ENCODE data around the gene CNBD2.
"Not testable (repeated sequence)": the region's sequence is repeated elsewhere in the genome, so short reads cannot be mapped to it uniquely, and the experiment has no call there.

The CNBD2 gene

DNA sequence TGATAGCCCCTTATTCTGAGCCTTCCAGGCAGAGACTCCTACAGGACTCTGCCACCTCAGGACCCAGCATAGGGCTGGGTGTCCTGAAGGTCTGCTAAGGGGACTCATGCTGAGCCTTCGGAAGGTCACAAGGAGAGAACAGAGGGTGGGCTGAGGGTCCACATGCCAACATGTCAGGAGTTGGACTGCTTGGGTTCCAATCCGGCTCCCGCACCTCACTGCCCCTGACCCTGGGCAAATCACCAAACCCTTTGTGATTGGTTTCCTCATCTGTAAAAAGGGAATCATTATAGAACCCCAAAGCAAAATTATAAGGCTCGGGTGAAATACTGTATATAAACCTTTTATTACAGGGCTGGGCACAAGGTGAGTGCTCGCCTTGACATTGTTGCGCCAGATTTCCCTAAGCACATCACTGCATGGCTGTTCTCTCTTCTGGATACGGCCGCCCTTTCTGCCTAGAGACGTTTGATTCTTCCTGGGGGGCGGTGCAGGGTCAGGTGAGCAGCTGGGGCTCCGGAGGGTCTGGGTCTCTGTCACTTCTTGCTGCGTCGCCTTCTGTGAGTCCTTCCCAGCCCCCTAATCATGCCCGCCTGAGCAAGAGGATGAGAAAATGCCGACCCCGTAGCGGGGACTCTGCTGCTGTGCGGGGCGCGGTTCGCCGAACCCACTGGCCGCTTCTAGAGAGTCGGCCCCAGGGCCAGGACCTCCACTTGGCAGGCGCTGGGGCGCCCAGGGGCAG is 95.7 kb downstream of the CNBD2 start:
- no peak for DNase-seq (ENCODE audit: low spot score)

GRCh38 chr20:36064658-36065426 is 96.5 kb downstream of the CNBD2 start:
- peak; percentile 90 for DNase-seq (ENCODE audit: low spot score)

GRCh38 chr20:36065427-36065998 is 97.1 kb downstream of the CNBD2 start:
- no peak for DNase-seq (ENCODE audit: low spot score)

GRCh38 chr20:36066777-36067176 is 98.4 kb downstream of the CNBD2 start:
- DNase-seq (ENCODE audit: low spot score) = no peak

GRCh38 chr20:36068526-36068925 is 100.1 kb downstream of the CNBD2 start:
- DNase-seq (ENCODE audit: low spot score) = not testable (repeated sequence)

DNA sequence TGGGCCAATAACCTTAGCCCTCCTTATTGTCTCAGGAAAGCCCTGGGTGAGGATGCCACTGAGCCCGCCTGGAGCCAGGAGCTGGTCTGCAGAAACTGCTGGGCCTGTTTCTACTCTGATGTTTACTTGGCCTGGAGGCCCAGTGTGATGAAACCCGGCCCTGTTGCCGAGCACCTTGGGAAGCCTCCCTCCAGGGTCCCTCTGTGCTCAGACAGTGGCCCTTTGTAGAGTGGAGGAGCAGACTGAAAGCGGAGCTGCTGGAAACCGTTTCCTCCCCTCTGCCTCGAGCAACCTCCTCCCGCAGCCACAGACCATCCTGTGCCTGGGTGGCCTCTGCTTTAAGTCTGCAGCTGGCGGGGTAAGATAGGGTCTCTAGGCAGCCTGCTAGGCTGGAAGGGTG is 102.1 kb downstream of the CNBD2 start:
- no peak for DNase-seq (ENCODE audit: low spot score)

DNA sequence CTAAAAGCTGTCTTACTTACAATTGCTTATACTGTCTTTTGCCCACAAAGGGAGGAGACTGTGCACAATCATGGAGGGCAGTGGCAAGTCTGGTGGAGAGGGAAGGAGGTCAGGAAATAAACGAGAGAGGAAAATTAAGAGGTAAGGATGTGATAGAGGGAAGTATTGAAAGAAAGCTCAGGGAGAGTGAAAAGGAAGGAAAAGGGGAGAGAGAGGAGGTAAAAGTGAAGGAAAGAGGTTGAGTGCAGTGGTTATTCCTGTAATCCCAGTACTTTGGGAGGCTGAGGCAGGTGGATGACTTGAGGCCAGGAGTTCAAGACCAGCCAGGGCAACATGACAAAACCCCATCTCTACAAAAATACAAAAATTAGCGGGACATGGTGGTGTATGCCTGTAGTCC is 103.5 kb downstream of the CNBD2 start:
- DNase-seq (ENCODE audit: low spot score) = no peak

DNA sequence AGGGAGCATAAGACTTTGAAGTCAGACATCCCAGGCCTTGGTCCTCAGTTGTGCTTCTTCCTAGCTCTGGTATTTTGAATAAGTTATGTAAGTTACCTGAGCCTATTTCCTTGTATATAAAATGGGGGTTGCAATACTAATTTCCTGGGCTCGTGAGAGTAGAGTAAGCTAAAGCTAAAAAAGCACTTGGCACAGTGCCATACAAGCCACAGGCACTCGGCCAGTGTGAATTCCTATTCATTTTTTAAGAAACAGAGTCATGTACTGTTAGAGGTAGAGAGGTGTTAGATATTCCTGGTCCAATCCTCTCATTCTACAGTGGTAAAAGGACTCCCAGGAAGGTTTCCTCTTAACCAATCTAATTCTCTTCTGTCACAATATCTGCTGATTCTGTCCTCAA is 106.6 kb downstream of the CNBD2 start:
- DNase-seq (ENCODE audit: low spot score) = no peak

DNA sequence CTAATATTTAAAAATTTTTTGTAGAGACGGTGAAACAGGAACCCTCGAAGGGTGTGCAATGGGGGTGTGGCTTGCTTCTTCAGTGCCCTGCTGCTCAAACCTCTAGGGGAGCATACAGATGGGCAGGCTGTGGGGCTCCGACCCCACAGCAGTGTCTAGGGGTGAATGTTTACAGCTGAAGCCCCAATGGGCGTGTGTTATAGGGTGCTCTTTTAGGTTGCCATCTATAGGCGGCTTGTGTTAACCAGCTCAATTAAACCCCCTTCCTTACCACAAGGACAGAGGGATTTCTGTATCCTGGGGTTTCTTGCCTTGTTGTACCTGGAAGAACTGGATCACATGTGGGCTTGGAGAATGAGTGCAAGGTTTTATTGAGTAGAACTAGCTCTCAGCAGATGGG is 109.4 kb downstream of the CNBD2 start:
- DNase-seq (ENCODE audit: low spot score) = not testable (repeated sequence)

GRCh38 chr20:36079486-36079885 is 111.1 kb downstream of the CNBD2 start:
- DNase-seq (ENCODE audit: low spot score) = no peak

- not testable (repeated sequence) for DNase-seq (ENCODE audit: low spot score)
Observed at GRCh38 chr20:36079984-36080383, 111.6 kb downstream of the CNBD2 start.

Measured in SW480 (cell line).